HG02981 (cell line): ENCODE data around the gene DPEP3.
"Not testable (repeated sequence)": the region's sequence is repeated elsewhere in the genome, so short reads cannot be mapped to it uniquely, and the experiment has no call there.

Experiments used
- ATAC-seq: cut with Tn5 transposase; IDR thresholded peaks from one replicate; pipeline ENCODE4 v1.9.1; 2021; ENCODE audit warnings: mild to moderate bottlenecking, moderate library complexity; ENCODE audit not compliant: unreplicated experiment

DPEP3 gene

GRCh38 chr16:67945392-67945933, 34.8 kb downstream of the DPEP3 start:
- ATAC-seq: no peak

- no peak for ATAC-seq
Measured at GRCh38 chr16:67944690-67945391, 35.5 kb downstream of the DPEP3 start.

- ATAC-seq: no peak
Measured at GRCh38 chr16:67943619-67944504, 36.4 kb downstream of the DPEP3 start, which contains the start of gene LCAT. Gene LCAT, minus strand, starts transcription at chr16:67944120. Its CDS starts 19 bp downstream, at chr16:67944101.

- ATAC-seq: no peak
Measured at GRCh38 chr16:67943256-67943618, 37.1 kb downstream of the DPEP3 start.

- ATAC-seq: no peak
Measured at GRCh38 chr16:67942510-67943255, 37.6 kb downstream of the DPEP3 start.

GRCh38 chr16:67942200-67942509, 38.1 kb downstream of the DPEP3 start:
- ATAC-seq: no peak

- ATAC-seq: no peak
Measured at GRCh38 chr16:67941469-67942199, 38.7 kb downstream of the DPEP3 start.

GRCh38 chr16:67940446-67941089, 39.7 kb downstream of the DPEP3 start:
- ATAC-seq: no peak

GRCh38 chr16:67939507-67940445, 40.5 kb downstream of the DPEP3 start:
- ATAC-seq: no peak

GRCh38 chr16:67937713-67938112, 42.6 kb downstream of the DPEP3 start:
- ATAC-seq: not testable (repeated sequence)

GRCh38 chr16:67936880-67937605, 43.3 kb downstream of the DPEP3 start:
- ATAC-seq: peak; percentile 51

- no peak for ATAC-seq
Measured at GRCh38 chr16:67936124-67936879, 44.0 kb downstream of the DPEP3 start, which contains the start of gene PSMB10. Gene PSMB10, minus strand, starts transcription at chr16:67936850. Its CDS starts 101 bp downstream, at chr16:67936749.

GRCh38 chr16:67935402-67936123, 44.7 kb downstream of the DPEP3 start:
- peak; percentile 89 for ATAC-seq

- no peak for ATAC-seq
Measured at GRCh38 chr16:67935101-67935401, 45.2 kb downstream of the DPEP3 start.

- ATAC-seq: no peak
Measured at GRCh38 chr16:67934306-67935100, 45.8 kb downstream of the DPEP3 start.

- no peak for ATAC-seq
Measured at GRCh38 chr16:67933805-67934204, 46.5 kb downstream of the DPEP3 start.
